Suprapubic skin (tissue), 4 donors: ENCODE data around the gene C10orf105. TPM values are rescaled to one million over a fixed set of nuclear protein-coding genes. Genes with fewer than 3 reads are reported as not detected.

ENCODE experiments used
- total RNA-seq, 4 donors: library from RNA; depleted of rRNA; stranded (reverse); fragments of >200 nt; gene quantifications; one replicate each; pipeline ENCODE4 v1.1.0, GENCODE V29; 2016

The C10orf105 gene
- total RNA-seq, 4 donors from 2014 or later = 0.17 to 0.48 TPM; not detected in 2

Other genes with a start within 250 kb of the C10orf105 start
- 10 to 100 TPM; 16.3 to 50.7 (median 33.6) TPM for gene VSIR, start 53.7 kb upstream of the C10orf105 start, total RNA-seq
- 100 to 1,000 TPM; 391 to 548 (median 468) TPM for gene PSAP, start 131.5 kb upstream of the C10orf105 start, total RNA-seq
- 10 to 100 TPM; 17.9 to 29.3 (median 23.2) TPM for gene CHST3, start 244.6 kb upstream of the C10orf105 start, total RNA-seq